HPDE6-E6E7 (cell line): Measurements from ENCODE around the gene TOPBP1.

Source experiments
- DNase-seq: peaks from one replicate; pipeline ENCODE4 v3.0.0; 2011; ENCODE audit warnings: missing footprints; ENCODE audit errors: extremely low spot score

The TOPBP1 gene

GRCh38 chr3:133608388-133608787 lies 53.4 kb downstream of the TOPBP1 start:
- no peak for DNase-seq

- no peak for DNase-seq
Observed at GRCh38 chr3:133607816-133608215, 53.9 kb downstream of the TOPBP1 start.

GRCh38 chr3:133606902-133607301 lies 54.8 kb downstream of the TOPBP1 start:
- no peak for DNase-seq

- no peak for DNase-seq
Observed at GRCh38 chr3:133606342-133606741, 55.4 kb downstream of the TOPBP1 start.

GRCh38 chr3:133600572-133601081 lies 61.1 kb downstream of the TOPBP1 start:
- DNase-seq, result no peak

- DNase-seq, result no peak
Observed at GRCh38 chr3:133599280-133599679, 62.5 kb downstream of the TOPBP1 start.

GRCh38 chr3:133598405-133598804 lies 63.3 kb downstream of the TOPBP1 start:
- no peak for DNase-seq

- DNase-seq, result peak; percentile 39
Observed at GRCh38 chr3:133595341-133595740, 66.4 kb downstream of the TOPBP1 start.

GRCh38 chr3:133593243-133593642 lies 68.5 kb downstream of the TOPBP1 start:
- DNase-seq, result no peak

GRCh38 chr3:133592843-133593242 lies 68.9 kb downstream of the TOPBP1 start:
- DNase-seq, result no peak

- DNase-seq, result no peak
Observed at GRCh38 chr3:133591271-133591742, 70.4 kb downstream of the TOPBP1 start.

GRCh38 chr3:133589503-133589902 lies 72.2 kb downstream of the TOPBP1 start:
- no peak for DNase-seq

GRCh38 chr3:133588784-133589465 lies 72.8 kb downstream of the TOPBP1 start:
- DNase-seq, result no peak

- no peak for DNase-seq
Observed at GRCh38 chr3:133588035-133588434, 73.7 kb downstream of the TOPBP1 start.

- no peak for DNase-seq
Observed at GRCh38 chr3:133583396-133583795, 78.3 kb downstream of the TOPBP1 start.

- DNase-seq, result no peak
Observed at GRCh38 chr3:133578548-133579191, 83.1 kb downstream of the TOPBP1 start.

GRCh38 chr3:133576169-133576568 lies 85.6 kb downstream of the TOPBP1 start:
- no peak for DNase-seq

GRCh38 chr3:133575086-133575485 lies 86.7 kb downstream of the TOPBP1 start:
- no peak for DNase-seq

GRCh38 chr3:133574260-133574881 lies 87.4 kb downstream of the TOPBP1 start:
- peak; percentile 34 for DNase-seq

GRCh38 chr3:133573629-133574194 lies 88.0 kb downstream of the TOPBP1 start, which contains the start of gene CDV3:
Gene CDV3, plus strand, starts transcription at chr3:133573686. Its CDS starts 359 bp downstream, at chr3:133574045.
- no peak for DNase-seq

- DNase-seq, result peak; percentile 92
Observed at GRCh38 chr3:133573054-133573628, 88.6 kb downstream of the TOPBP1 start.
